Hematopoietic multipotent progenitor cell treated with erythropoietin and hydrocortisone succinate and interleukin-3 and kit ligand, for 8 days (in vitro differentiated cells): Measurements from ENCODE around the gene GRXCR1.

Source experiments
- DNase-seq: peaks from one replicate; pipeline ENCODE4 v3.0.0-alpha.2; 2015

GRXCR1 gene

DNA sequence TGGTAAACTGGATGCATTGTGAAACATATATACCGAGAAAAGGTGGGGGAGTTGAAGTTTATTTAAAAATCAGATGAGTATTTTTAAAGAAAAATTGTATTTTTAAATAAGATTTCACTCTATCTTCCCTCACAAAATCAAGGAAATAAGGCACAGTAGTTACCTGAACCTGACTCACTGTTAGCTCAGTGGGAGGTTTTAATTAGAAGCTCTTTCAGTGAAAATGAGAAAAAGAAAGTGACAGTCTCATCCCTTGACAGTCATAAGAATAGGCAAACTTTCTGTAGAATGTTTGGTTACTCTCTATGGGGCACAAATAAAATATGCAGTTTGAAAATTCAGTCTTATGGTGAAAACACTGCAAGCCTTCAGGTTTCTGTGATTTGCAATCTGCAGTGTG, 49.7 kb downstream of the GRXCR1 start:
- no peak for DNase-seq

DNA sequence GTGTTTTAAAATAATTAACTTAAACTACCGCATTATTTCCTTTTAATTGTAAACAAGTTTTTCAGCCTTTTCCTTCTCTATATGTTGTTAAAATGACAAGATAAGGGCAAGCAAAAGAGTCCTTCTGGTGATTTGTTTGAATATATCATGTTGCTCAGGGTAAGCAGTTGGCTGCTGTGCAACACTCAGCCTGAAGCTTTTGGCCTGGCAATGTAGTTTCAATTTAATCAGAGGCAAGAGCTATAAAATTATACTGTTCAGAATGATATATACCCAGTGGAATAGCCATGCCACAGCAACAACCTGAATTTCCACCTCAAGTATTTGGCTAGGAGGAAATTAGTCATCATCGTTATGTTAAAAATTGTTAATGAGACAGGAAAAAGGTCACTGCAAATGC, 53.4 kb downstream of the GRXCR1 start:
- no peak for DNase-seq

DNA sequence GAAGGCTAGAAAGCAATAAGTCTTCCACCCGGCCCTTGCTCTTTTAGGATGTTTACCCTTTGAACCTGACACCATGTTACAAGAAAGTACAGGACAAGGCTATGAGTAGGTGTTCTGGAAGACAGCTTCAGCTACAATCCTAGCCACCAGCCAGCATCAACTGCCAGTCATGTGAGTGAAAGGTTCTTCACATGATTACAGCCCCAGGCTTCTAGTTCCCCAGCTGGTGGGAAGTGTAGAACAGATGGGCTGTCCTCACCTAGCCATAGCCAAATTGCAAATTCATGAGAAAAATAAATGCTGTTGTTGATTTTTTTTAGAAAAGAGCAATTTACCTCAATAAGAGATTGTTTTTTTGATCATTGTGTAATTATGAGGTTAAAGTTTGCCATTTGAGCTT, 60.8 kb downstream of the GRXCR1 start:
- DNase-seq, result no peak

DNA sequence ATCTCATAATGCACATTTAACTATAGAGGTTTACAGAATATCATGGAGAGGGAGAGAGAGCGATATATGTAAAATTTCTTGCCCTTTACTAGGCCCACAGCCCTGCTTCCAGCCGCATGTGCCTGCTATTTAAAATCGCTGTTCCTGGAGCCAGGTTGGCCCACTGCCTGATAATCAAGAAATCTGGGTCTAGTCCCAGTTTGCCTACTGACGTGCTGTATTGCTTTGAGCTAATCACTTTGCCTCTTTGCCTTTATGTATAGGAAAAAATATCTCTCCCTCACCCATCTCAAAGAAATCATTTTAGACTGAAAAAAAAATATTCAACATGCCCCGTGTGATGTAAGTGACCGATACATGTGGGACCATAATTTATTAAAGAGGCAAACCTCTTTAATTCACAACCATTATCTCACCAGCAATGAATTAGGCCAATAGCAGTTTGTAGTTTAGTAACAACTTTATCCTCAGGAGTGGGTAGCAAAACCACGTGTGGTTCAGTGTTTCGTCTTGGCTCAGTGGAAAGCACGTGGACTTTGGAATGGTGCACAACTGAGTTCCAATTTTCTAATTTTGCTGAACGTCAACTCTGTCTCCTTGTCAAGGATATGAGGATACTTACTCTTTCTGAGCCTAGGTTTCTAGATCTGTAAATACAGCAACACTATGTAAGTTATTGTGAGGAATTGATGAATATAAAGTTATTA, 62.6 kb downstream of the GRXCR1 start:
- DNase-seq, result no peak

DNA sequence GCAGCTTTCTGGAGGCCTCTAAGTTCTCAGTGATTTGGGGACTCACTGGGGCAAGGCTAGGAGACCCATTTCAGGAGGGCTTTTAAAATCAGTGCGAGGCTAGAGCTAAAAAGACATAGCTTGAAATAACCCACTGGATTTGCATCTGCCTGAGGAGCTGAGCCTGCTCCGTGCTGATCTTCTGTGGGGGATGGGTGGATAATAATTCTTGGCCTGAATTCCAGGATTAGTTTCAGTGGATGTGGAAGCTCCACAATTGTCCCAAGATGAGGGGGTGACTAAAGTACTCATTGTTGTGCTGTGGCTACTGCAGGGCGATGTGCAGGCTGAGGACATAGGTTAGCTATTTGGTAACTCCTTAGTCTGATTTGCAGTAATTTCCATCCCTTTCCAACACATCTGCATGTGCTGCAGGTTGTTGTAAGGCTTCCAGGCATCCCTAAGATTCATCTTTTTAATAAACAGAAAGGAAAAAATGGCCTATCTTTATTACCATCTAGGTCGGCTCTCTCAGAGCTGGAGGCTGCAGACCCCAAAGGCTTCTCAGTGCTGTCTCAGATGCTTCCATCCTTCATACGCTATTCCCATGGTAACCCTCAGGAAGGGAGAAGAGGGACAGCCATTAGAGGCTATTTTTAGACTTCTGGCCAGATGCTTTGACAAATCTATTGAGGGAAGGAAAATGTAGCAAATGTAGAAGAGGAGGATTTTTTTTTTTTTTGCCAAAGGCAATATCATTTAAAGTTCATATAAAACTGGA, 63.4 kb downstream of the GRXCR1 start:
- DNase-seq, result no peak

DNA sequence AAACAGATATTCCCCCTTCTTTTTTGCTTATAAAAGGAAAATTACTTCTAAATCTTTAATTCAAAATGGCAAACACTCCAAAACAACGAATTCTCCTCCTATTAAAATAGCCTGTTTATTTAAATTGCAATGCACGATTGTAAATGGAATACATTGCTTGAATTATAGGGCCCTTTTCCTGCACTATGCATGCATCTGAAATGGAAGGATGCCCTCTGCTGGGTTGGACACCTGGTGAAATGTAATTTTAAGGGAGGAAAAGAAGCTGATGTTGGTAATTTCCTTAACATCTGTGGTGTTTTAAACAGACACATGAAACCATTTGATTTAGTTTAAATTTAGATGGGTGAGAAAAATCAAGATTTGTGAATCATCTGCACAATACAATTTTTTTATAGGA, 72.8 kb downstream of the GRXCR1 start:
- no peak for DNase-seq

DNA sequence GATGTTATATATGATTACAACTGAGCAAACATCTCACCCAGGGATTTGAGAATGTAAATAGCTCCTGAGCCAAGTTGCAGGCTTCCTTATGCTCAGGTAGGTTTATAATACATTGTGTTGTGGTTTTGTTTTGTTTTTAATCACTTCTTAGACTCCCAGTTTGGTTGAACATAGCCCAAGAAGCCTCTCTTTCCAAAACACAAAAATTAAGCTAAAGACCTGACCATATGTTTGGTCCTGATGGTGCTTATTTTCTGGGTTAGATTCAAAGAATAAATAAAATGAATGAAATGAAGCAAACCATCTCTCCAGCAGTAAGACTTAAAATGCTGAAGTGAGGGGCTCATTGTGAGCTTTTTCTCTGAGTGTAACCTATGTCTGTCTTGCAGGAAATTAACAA, 93.5 kb downstream of the GRXCR1 start:
- no peak for DNase-seq

DNA sequence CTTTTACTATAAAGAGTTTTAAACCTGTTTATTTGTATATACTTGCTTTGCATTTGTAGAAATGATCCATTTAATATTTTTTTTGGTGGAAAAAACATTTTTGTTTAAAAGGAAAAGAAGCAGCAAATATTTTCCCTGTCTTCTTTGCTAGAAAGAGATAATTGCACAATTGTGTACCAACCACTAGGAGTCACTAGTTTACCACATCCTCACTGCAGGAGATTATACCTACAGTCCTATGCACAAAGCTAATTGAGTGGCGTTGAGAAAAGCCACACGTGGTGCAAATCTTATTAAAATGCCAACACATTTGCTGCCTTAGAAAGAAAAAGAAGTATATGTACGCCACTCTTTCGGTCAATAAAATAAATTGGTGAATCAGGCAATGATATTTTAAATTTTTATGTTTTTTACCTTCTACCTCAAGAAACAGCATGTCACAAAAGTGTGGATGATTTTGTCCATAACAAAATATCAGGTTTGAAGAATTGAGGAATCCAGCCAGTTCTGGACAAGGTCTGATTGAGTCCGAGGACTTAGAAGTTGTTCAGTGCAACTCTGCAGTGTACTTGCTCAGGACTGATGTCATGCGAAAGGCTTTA, 102.9 kb downstream of the GRXCR1 start:
- peak; percentile 33 for DNase-seq

DNA sequence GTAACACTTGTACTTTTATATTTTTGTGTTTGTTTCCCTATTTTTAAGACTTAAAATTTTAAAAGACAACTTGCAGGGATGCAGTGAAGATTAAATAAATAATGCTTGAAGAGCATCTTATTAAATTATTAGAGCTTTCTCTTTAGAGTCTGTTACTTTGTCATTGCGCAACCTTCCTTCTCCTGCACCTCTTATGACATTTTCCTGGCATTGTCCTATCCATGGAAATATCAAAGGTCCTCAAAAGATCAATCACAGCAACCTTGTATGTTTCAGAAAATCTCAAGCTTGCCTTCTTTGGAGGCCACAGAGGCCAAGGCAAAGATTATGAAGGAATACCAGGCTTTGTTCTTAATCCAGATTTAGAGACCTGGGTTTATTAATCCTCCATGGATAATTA, 116.3 kb downstream of the GRXCR1 start:
- no peak for DNase-seq

DNA sequence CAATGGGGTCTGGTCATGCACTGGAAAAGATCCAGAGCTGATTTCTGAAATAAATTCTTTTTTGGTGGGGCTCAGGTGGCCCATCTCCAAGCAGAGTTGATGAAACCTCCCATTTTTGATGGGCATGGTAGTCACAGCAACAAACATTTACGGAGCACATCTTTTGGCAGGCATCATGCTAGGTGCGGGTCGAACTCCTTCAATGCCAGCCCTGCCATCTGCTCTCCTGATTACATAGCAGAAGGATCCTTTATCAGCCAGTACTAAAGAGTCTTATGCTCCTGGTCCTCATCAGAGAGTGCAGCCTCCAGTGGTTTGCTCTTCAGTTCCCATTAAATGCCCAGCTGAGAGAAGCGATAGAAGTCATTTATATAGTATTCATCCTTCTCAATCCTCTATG, 121.7 kb downstream of the GRXCR1 start:
- no peak for DNase-seq

DNA sequence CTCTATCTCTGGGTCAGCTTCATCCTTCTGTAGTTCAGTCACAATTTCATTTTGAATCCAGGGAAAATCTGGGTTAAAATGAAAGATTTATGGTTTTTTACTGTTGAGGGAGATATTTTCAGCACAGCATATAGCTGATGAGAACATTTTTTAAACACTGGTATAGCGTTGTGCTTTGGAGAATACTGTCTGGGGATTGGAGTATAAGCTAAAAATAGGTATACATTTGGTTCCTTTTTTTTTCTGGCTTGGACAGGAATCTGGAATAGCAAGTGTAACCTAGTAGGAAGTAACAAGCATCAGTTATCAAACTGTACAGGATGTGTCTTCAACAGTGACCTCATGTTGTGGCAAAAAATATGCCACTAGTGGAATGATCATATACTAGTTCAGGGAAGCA, 149.1 kb downstream of the GRXCR1 start:
- no peak for DNase-seq

DNA sequence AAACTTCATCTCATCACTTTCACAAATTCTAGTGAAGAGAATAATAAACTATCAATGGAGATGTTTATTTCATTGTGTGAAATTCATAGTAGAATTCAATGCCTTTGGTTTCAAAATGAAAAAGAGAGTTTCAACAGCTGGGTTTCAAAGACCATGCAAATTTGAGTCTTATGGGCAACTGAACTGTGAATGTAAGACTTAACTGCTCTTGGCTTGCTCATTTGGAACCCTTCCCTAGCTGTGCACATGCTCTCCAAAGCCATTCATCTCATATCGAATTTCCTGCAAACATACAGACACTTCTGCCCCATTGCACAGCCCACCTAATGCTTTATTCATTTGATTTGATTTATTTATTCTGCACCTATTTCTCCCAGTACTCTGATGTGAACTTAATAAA, 154.5 kb downstream of the GRXCR1 start:
- DNase-seq, result no peak

DNA sequence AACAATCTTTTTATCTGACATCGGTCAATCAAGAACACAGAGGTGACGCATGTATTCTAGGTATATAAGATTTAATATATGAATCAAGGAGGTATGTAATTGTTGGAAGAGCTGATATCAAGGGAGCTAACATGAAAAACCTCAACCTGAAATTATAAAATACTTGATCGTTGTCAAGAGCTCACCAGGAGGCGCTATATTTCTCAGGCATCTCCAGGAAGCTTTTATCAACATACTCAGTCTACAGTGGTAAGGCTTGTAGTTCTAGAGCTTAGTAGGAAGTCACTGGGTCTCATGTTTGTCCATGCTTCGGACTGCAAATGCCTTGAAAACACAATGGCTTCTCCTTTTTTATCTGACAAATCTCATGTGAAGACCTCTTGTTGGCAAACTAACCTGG, 156.1 kb downstream of the GRXCR1 start:
- no peak for DNase-seq

DNA sequence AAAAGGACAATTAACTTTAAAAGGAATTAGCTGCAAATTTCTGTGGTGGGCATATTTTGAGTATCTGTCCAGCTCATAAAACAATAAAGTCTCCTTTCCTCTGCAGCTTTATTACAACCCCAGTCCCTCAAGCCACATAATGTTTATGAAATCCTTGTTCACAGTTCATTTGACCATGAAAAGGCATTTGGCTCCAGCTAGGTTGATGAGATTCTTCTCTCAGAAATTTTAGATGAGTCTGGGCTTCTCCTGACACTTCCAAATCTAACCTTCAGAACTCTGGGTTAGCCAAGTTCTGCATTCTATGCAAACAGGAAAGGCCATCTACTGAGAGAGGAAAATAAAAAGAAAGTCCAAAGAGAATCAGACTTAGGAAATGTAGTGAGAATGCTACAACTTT, 156.8 kb downstream of the GRXCR1 start:
- no peak for DNase-seq

DNA sequence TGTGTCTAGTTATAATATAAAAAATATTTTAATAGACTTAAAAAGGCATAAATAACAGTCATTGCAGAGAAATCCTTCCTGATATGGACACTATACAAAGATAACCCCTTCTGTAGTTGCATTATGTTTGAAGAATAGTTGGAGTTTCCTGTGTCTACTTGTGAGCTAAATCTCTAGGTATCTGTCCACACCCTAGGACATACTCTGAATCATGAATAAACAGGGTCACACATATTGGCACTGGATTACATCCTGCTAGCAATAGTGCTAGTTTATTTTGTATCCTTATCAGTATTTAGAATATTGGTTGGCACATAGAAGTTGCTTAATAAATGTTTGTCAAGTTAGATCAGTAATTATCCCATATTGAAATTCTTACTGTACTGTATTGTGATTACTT, 173.9 kb downstream of the GRXCR1 start:
- DNase-seq, result no peak

DNA sequence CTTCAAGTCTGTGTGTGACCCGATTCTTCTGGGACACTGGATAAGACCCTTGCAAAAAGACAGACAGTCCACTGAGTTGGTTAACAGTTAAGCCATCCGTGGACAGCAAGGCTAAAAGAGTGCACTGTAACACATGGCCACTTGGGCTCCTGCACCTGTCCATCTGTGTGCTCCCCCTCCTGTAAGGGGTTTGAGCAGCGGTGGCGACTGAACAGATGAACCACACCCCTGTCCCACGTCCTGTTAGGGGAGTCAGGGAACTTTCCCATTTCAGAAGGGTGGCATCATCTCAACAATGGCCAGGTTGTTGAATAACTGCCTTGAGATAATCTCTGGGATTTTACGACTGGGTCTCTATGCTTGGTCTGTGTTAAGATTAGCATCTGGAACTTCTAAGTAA, 178.6 kb downstream of the GRXCR1 start:
- no peak for DNase-seq
